ENCODE data around the gene RAX. TPM values are rescaled to one million over a fixed set of nuclear protein-coding genes. Genes with fewer than 3 reads are reported as not detected.
A peak's percentile ranks its signal among the peaks of the same experiment; 100 is the strongest.

The RAX gene
- total RNA-seq, 1 donor from 2014 or later = not detected

- peaks cover 13% of the 10 kb centered on the region for H3K4me1 Mint-ChIP-seq (ENCODE audit: low read depth)
- H3K4me3 Mint-ChIP-seq = no peak overlapping the region
- peaks cover 76% of the 10 kb centered on the region for H3K27me3 Mint-ChIP-seq (ENCODE audit: insufficient read depth)
- no peak for DNase-seq (ENCODE audit: low spot score)
- H3K36me3 Mint-ChIP-seq (ENCODE audit: low read depth) = no peaks in the 10 kb centered on the region
- H3K27ac Mint-ChIP-seq = no peak overlapping the region
- intact Hi-C loops (cut with micrococcal nuclease) = loop anchor here (5.0 to 10.0 kb wide), 2 partner anchors 427 to 1466 kb away; partner anchors contain the start of genes ATP8B1 and CCBE1
- no peaks in the 10 kb centered on the region for H3K9me3 Mint-ChIP-seq
Measured at GRCh38 chr18:59270689-59271257, 2.5 kb downstream of the RAX start.

GRCh38 chr18:59269563-59270119 is 3.6 kb downstream of the RAX start:
- peak overlapping the region; percentile 67 for H3K27ac Mint-ChIP-seq
- no peaks in the 10 kb centered on the region for H3K9me3 Mint-ChIP-seq
- H3K27me3 Mint-ChIP-seq (ENCODE audit: insufficient read depth) = peaks cover 76% of the 10 kb centered on the region
- H3K4me1 Mint-ChIP-seq (ENCODE audit: low read depth) = peaks cover 13% of the 10 kb centered on the region
- DNase-seq (ENCODE audit: low spot score) = no peak
- intact Hi-C loops (cut with micrococcal nuclease) = loop anchor here (1.0 to 10.0 kb wide), 5 partner anchors 132 to 1833 kb away; partner anchors contain the start of genes ATP8B1, CCBE1 and SEC11C
- H3K4me3 Mint-ChIP-seq = peak overlapping the region; percentile 49
- no peaks in the 10 kb centered on the region for H3K36me3 Mint-ChIP-seq (ENCODE audit: low read depth)

DNA sequence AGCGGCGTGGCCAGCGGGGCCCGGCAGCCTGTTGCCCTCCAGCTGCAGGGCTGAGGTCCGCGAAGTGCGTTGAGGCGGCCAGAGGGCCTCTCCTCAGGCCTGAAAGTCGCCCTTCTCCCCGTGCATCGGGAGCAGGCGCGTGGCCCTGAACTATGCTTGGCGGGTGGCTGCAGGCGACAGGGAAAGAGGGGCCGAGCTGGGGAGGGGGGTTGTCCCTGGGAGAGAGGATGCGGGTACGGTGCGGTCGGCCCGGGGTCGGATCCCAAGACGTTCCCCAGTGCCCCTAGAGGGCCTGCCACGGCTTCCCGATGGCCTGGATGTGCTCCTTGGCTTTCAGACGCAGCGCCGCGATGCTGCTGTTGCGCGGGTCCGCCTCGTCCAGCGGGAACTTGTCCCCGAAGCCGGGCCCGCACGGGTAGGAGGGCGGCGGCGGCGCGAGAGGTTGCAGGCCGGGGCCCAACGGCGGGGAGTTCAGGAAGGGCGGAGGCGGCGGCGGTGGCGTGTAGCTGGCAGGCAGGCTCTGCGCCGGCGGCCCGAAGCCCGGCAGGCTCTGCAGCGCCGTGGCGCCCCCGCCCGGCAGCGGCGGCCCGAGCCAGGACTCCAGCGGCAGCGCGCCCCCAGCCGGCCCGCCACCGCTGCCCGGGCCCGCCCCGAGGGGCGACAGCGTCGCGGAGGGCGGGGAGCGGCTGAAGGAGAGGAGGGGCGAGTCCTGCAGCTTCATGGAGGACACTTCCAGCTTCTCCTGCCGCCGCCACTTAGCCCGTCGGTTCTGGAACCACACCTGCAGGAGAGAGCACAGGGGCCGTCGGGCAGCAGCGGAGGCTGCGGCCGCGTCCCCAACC is 4.3 kb downstream of the RAX start:
- intact Hi-C loops (cut with micrococcal nuclease) = loop anchor here (1.0 to 5.0 kb wide), 3 partner anchors 132 to 1832 kb away; partner anchors contain the start of gene SEC11C
- Mint-ChIP-seq H3K4me1 (ENCODE audit: low read depth) (peaks cover 13% of the 10 kb centered on the region), H3K9me3 (no peaks in the 10 kb centered on the region), H3K27me3 (ENCODE audit: insufficient read depth) (peaks cover 74% of the 10 kb centered on the region), H3K27ac (no peak overlapping the region), H3K36me3 (ENCODE audit: low read depth) (no peaks in the 10 kb centered on the region), H3K4me3 (peak overlapping the region; percentile 49)
- DNase-seq (ENCODE audit: low spot score) = peak; percentile 14

- no peak overlapping the region for H3K4me3 Mint-ChIP-seq
- peaks cover 13% of the 10 kb centered on the region for H3K4me1 Mint-ChIP-seq (ENCODE audit: low read depth)
- DNase-seq (ENCODE audit: low spot score) = no peak
- intact Hi-C loops (cut with micrococcal nuclease) = loop anchor here (2.0 to 5.0 kb wide), 2 partner anchors 131 to 1831 kb away; partner anchors contain the start of gene SEC11C
- peaks cover 76% of the 10 kb centered on the region for H3K27me3 Mint-ChIP-seq (ENCODE audit: insufficient read depth)
- H3K27ac Mint-ChIP-seq = no peak overlapping the region
- no peaks in the 10 kb centered on the region for H3K9me3 Mint-ChIP-seq
- H3K36me3 Mint-ChIP-seq (ENCODE audit: low read depth) = no peaks in the 10 kb centered on the region
Measured at GRCh38 chr18:59268127-59268720, 5.0 kb downstream of the RAX start.

- H3K4me3 Mint-ChIP-seq = no peak overlapping the region
- no peak for DNase-seq (ENCODE audit: low spot score)
- H3K36me3 Mint-ChIP-seq (ENCODE audit: low read depth) = no peaks in the 10 kb centered on the region
- intact Hi-C loops (cut with micrococcal nuclease) = loop anchor here (2.0 to 5.0 kb wide), 2 partner anchors 130 to 1831 kb away; partner anchors contain the start of gene SEC11C
- no peak overlapping the region for H3K27ac Mint-ChIP-seq
- H3K4me1 Mint-ChIP-seq (ENCODE audit: low read depth) = peaks cover 13% of the 10 kb centered on the region
- H3K27me3 Mint-ChIP-seq (ENCODE audit: insufficient read depth) = peaks cover 80% of the 10 kb centered on the region
- no peaks in the 10 kb centered on the region for H3K9me3 Mint-ChIP-seq
Measured at GRCh38 chr18:59267503-59268126, 5.6 kb downstream of the RAX start.

GRCh38 chr18:59266886-59267502 is 6.3 kb downstream of the RAX start:
- intact Hi-C loops (cut with micrococcal nuclease) = loop anchor here (5.0 kb wide), 1 partner anchor 130 kb away; the partner anchor contains the start of gene SEC11C
- Mint-ChIP-seq H3K4me3 (no peak overlapping the region), H3K36me3 (ENCODE audit: low read depth) (no peaks in the 10 kb centered on the region), H3K27me3 (ENCODE audit: insufficient read depth) (peaks cover 80% of the 10 kb centered on the region), H3K4me1 (ENCODE audit: low read depth) (peaks cover 13% of the 10 kb centered on the region), H3K27ac (no peak overlapping the region), H3K9me3 (no peaks in the 10 kb centered on the region)
- DNase-seq (ENCODE audit: low spot score) = no peak

DNA sequence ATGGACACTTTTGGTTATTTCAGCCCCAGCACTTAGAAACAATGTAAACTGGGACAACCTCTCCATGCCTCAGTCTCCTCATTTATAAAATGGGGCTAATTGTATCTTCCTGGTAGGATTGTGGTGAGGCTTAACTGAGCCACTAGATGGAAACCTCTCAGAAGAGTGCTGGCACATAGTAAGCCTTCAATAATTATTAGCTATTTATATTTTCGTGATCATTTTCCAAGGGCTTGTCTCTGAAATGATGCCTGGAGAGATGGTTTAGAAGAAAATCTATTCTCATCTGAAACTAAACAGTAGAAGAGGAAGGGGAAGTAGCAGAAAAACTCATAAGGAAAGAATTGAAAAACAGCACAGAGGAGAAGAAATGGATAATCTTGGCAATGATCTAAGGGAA is 6.8 kb downstream of the RAX start:
- Mint-ChIP-seq H3K4me3 (peak overlapping the region; percentile 8), H3K27ac (no peak overlapping the region), H3K27me3 (ENCODE audit: insufficient read depth) (peaks cover 77% of the 10 kb centered on the region), H3K9me3 (no peaks in the 10 kb centered on the region), H3K36me3 (ENCODE audit: low read depth) (no peaks in the 10 kb centered on the region), H3K4me1 (ENCODE audit: low read depth) (peaks cover 13% of the 10 kb centered on the region)
- intact Hi-C loops (cut with micrococcal nuclease) = loop anchor here (5.0 kb wide), 1 partner anchor 129 kb away; the partner anchor contains the start of gene SEC11C
- no peak for DNase-seq (ENCODE audit: low spot score)

GRCh38 chr18:59265974-59266369 is 7.3 kb downstream of the RAX start:
- Mint-ChIP-seq H3K9me3 (no peaks in the 10 kb centered on the region), H3K27ac (no peak overlapping the region), H3K4me3 (peak overlapping the region; percentile 54), H3K36me3 (ENCODE audit: low read depth) (no peaks in the 10 kb centered on the region), H3K4me1 (ENCODE audit: low read depth) (peaks cover 13% of the 10 kb centered on the region), H3K27me3 (ENCODE audit: insufficient read depth) (peaks cover 73% of the 10 kb centered on the region)
- DNase-seq (ENCODE audit: low spot score) = no peak
- intact Hi-C loops (cut with micrococcal nuclease) = loop anchor here (1.0 to 5.0 kb wide), 3 partner anchors 7 to 129 kb away; partner anchors contain the start of genes LMAN1, RAX and SEC11C

GRCh38 chr18:59265246-59265973 is 7.8 kb downstream of the RAX start:
- intact Hi-C loops (cut with micrococcal nuclease) = loop anchor here (1.0 to 5.0 kb wide), 3 partner anchors 8 to 128 kb away; partner anchors contain the start of genes LMAN1, RAX and SEC11C
- Mint-ChIP-seq H3K27ac (no peak overlapping the region), H3K27me3 (ENCODE audit: insufficient read depth) (peaks cover 72% of the 10 kb centered on the region), H3K36me3 (ENCODE audit: low read depth) (no peaks in the 10 kb centered on the region), H3K4me1 (ENCODE audit: low read depth) (peaks cover 13% of the 10 kb centered on the region), H3K9me3 (no peaks in the 10 kb centered on the region), H3K4me3 (peak overlapping the region; percentile 54)
- DNase-seq (ENCODE audit: low spot score) = peak; percentile 22

DNA sequence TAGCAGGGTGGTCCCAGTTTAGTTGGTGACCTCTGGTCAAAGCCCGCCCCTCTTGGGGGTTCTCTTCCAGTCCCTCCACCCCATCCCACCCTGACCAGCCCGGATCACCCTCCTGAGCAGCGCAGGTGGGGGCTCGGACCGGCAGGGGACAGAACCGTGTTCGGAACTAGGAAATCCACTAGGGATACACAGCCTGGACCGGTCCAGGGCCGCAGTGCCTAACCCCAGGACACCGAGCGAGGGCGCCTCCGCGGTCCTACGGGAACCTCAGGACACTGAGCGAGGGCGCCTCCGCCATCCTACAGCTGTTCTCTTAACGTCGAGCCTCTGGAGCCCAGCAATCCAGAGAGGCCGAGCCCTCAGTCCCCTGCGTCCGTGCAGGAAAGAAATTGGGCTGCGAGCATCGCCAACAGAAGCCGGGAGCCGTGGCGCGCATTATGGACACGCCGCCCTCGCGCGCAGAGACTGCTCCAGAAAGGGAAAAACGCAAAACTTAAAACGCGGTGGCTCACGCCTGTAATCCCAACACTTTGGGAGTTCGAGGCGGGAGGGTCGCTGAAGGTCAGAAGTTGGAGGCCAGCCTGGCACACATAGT is 8.5 kb downstream of the RAX start:
- Mint-ChIP-seq H3K4me3 (peak overlapping the region; percentile 54), H3K27ac (no peak overlapping the region), H3K4me1 (ENCODE audit: low read depth) (peaks cover 11% of the 10 kb centered on the region), H3K9me3 (no peaks in the 10 kb centered on the region), H3K27me3 (ENCODE audit: insufficient read depth) (peaks cover 69% of the 10 kb centered on the region), H3K36me3 (ENCODE audit: low read depth) (no peaks in the 10 kb centered on the region)
- no peak for DNase-seq (ENCODE audit: low spot score)
- intact Hi-C loops (cut with micrococcal nuclease) = loop anchor here (1.0 to 5.0 kb wide), 3 partner anchors 9 to 127 kb away; partner anchors contain the start of genes LMAN1, RAX and SEC11C

DNA sequence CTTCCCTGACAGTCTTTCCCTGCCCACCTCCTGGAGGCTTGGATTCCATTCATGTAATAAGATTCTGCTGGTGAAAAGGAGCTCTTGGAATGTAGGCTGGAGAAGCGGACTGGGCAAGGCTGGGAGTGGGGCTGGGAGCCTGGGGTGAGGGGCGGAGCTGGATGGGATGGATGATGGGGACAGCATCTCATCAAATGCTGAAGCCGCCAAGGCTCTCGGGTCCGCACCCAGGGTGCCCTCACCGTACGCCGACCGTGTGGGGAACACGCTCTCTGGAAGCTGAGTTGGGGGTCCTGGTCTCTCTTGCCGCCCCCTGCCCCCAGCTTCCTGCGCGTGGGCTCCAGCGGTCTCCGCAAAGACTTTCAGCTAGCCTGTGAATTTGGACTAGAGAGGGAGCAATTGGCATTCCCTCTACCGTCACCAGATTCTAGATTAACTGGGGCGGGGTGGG is 9.1 kb downstream of the RAX start:
- H3K27ac Mint-ChIP-seq = no peak overlapping the region
- intact Hi-C loops (cut with micrococcal nuclease) = loop anchor here (2.0 kb wide), 1 partner anchor 95 kb away; the partner anchor contains the start of gene LMAN1
- H3K36me3 Mint-ChIP-seq (ENCODE audit: low read depth) = no peaks in the 10 kb centered on the region
- no peak overlapping the region for H3K4me3 Mint-ChIP-seq
- H3K27me3 Mint-ChIP-seq (ENCODE audit: insufficient read depth) = peaks cover 64% of the 10 kb centered on the region
- no peak for DNase-seq (ENCODE audit: low spot score)
- H3K9me3 Mint-ChIP-seq = no peaks in the 10 kb centered on the region
- peaks cover 7% of the 10 kb centered on the region for H3K4me1 Mint-ChIP-seq (ENCODE audit: low read depth)

All from activated T-helper 1 cell treated with anti-CD3 and anti-CD28 coated beads, Interleukin-12 subunit alpha, Interleukin-12 subunit beta, Interleukin-2, Interleukin-4 antibody, amounts not matched to agents 30 ng/mL and 10 ng/mL and 1 ng/mL, durations not matched to agents 14 hours and 24 hours and 36 hours (primary cell).